ENCODE results near the gene GABARAPL1.

Gene GABARAPL1

GRCh38 chr12:10171973-10172728, 40.5 kb upstream of the GABARAPL1 start, which contains the start of gene OLR1:
Gene OLR1, minus strand, starts transcription at chr12:10172132. Its CDS starts 55 bp downstream, at chr12:10172077.
- Histone ChIP-seq H3K4me2 (ENCODE audit: low read depth, low read length, poor library complexity, severe bottlenecking) (no peak within 1 kb of the TSS), H2AFZ (ENCODE audit: low read depth, low read length, severe bottlenecking) (no peak within 1 kb of the TSS), H3K9me2 (replicated peaks; ENCODE audit: insufficient read depth, low read length) (no peaks in the 10 kb centered on the region), H3K36me3 (ENCODE audit: low read length) (no peaks in the 10 kb centered on the region), H3K9ac (ENCODE audit: low read length) (no peak within 1 kb of the TSS), H3K4me3 (ENCODE audit: insufficient read depth, low read length, poor library complexity, severe bottlenecking) (no peak within 1 kb of the TSS), H3K27me3 (ENCODE audit: low read length) (no peaks in the 10 kb centered on the region), H3K27ac (ENCODE audit: low read depth, low read length) (no peak within 1 kb of the TSS), H4K20me1 (ENCODE audit: low read depth, low read length) (no peaks in the 10 kb centered on the region), H3K79me2 (ENCODE audit: insufficient read depth, low read length) (no peaks in the 10 kb centered on the region), H3K9me3 (ENCODE audit: insufficient read depth, low read length) (no peaks in the 10 kb centered on the region), H3F3A (ENCODE audit: insufficient read depth) (no peaks in the 10 kb centered on the region)
- TF ChIP-seq CTCF (IDR thresholded peaks at IDR 0.05; ENCODE audit: insufficient read depth, low read length, poor library complexity, severe bottlenecking): no peak
- TF ChIP-seq EZH2phosphoT487 (conservative IDR thresholded peaks at IDR 0.05; ENCODE audit: low read length): no peak

GRCh38 chr12:10174986-10175614, 37.6 kb upstream of the GABARAPL1 start:
- H3K4me3 ChIP-seq (ENCODE audit: insufficient read depth, low read length, poor library complexity, severe bottlenecking): no peak overlapping the region
- H3K9me3 ChIP-seq (ENCODE audit: insufficient read depth, low read length): no peaks in the 10 kb centered on the region
- no peaks in the 10 kb centered on the region for H3K9me2 ChIP-seq (replicated peaks; ENCODE audit: insufficient read depth, low read length)
- no peak for TF ChIP-seq CTCF (IDR thresholded peaks at IDR 0.05; ENCODE audit: insufficient read depth, low read length, poor library complexity, severe bottlenecking)
- no peak for TF ChIP-seq EZH2phosphoT487 (conservative IDR thresholded peaks at IDR 0.05; ENCODE audit: low read length)
- no peak overlapping the region for H3K9ac ChIP-seq (ENCODE audit: low read length)
- no peak overlapping the region for H3K27ac ChIP-seq (ENCODE audit: low read depth, low read length)
- H3K79me2 ChIP-seq (ENCODE audit: insufficient read depth, low read length): no peaks in the 10 kb centered on the region
- no peaks in the 10 kb centered on the region for H4K20me1 ChIP-seq (ENCODE audit: low read depth, low read length)
- no peaks in the 10 kb centered on the region for H3F3A ChIP-seq (ENCODE audit: insufficient read depth)
- H3K27me3 ChIP-seq (ENCODE audit: low read length): no peaks in the 10 kb centered on the region
- no peak overlapping the region for H2AFZ ChIP-seq (ENCODE audit: low read depth, low read length, severe bottlenecking)
- H3K4me2 ChIP-seq (ENCODE audit: low read depth, low read length, poor library complexity, severe bottlenecking): no peak overlapping the region
- H3K36me3 ChIP-seq (ENCODE audit: low read length): no peaks in the 10 kb centered on the region

GRCh38 chr12:10175846-10176636, 36.6 kb upstream of the GABARAPL1 start:
- Histone ChIP-seq H4K20me1 (ENCODE audit: low read depth, low read length) (no peaks in the 10 kb centered on the region), H3K27ac (ENCODE audit: low read depth, low read length) (no peak overlapping the region), H3K9me3 (ENCODE audit: insufficient read depth, low read length) (no peaks in the 10 kb centered on the region), H3K9ac (ENCODE audit: low read length) (no peak overlapping the region), H2AFZ (ENCODE audit: low read depth, low read length, severe bottlenecking) (no peak overlapping the region), H3K4me3 (ENCODE audit: insufficient read depth, low read length, poor library complexity, severe bottlenecking) (no peak overlapping the region), H3K9me2 (replicated peaks; ENCODE audit: insufficient read depth, low read length) (no peaks in the 10 kb centered on the region), H3K79me2 (ENCODE audit: insufficient read depth, low read length) (no peaks in the 10 kb centered on the region), H3K36me3 (ENCODE audit: low read length) (no peaks in the 10 kb centered on the region), H3K27me3 (ENCODE audit: low read length) (no peaks in the 10 kb centered on the region), H3K4me2 (ENCODE audit: low read depth, low read length, poor library complexity, severe bottlenecking) (no peak overlapping the region), H3F3A (ENCODE audit: insufficient read depth) (no peaks in the 10 kb centered on the region)
- TF ChIP-seq EZH2phosphoT487 (conservative IDR thresholded peaks at IDR 0.05; ENCODE audit: low read length) (no peak), CTCF (IDR thresholded peaks at IDR 0.05; ENCODE audit: insufficient read depth, low read length, poor library complexity, severe bottlenecking) (no peak)
